Hippocampal formation (tissue), 2 donors: ENCODE results near the gene CDH16.
"Not testable (repeated sequence)": the region's sequence is repeated elsewhere in the genome, so short reads cannot be mapped to it uniquely, and the experiment has no call there.

Source experiments
- DNase-seq, 2 donors: peaks; one replicate each; lab custom pipeline; 2025; lab: John Stamatoyannopoulos, UW

Gene CDH16, protein sequence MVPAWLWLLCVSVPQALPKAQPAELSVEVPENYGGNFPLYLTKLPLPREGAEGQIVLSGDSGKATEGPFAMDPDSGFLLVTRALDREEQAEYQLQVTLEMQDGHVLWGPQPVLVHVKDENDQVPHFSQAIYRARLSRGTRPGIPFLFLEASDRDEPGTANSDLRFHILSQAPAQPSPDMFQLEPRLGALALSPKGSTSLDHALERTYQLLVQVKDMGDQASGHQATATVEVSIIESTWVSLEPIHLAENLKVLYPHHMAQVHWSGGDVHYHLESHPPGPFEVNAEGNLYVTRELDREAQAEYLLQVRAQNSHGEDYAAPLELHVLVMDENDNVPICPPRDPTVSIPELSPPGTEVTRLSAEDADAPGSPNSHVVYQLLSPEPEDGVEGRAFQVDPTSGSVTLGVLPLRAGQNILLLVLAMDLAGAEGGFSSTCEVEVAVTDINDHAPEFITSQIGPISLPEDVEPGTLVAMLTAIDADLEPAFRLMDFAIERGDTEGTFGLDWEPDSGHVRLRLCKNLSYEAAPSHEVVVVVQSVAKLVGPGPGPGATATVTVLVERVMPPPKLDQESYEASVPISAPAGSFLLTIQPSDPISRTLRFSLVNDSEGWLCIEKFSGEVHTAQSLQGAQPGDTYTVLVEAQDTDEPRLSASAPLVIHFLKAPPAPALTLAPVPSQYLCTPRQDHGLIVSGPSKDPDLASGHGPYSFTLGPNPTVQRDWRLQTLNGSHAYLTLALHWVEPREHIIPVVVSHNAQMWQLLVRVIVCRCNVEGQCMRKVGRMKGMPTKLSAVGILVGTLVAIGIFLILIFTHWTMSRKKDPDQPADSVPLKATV

DNA sequence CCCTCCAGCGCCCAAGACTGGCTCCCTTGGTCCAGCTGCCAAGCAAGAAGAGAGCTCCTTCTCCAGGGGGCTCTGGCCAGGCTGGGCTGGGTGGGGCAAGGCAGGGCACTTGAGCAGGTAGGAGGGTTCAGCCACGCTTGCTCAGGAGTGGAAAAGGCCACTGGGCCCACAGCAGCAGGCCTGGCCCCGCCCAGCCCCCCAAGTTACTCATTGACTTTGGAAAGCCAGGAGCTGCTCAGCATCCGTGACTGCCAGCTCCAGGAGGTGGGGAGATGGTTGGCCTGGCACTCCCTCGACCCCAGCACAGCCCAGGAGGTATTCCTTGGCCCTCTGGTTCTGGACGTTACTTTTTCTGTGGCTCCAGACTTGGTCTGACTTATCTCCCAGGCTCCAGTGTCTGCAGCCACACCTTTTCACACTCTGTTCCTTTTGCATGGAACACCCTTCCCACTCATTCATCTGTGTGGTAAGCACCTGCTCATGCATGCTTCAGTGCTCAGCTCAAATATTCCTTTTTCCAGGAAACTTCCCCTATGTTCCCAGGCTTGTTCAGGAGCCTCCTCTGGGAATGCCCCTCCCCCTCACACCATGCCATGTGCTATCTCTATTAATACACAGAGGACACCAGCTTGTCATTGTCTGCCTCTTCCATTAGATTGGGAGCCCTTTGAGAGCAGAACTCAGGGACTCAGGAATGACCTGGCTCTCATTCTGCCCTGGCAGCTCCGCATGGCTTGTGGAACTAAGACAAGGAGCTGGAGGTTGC lies at the start of gene CDH16:
Gene CDH16 (minus strand): TSS at position 83 of the 766 bp plus-strand sequence. CDS start 820 bp downstream, outside the sequence.
- DNase-seq: no peak

DNA sequence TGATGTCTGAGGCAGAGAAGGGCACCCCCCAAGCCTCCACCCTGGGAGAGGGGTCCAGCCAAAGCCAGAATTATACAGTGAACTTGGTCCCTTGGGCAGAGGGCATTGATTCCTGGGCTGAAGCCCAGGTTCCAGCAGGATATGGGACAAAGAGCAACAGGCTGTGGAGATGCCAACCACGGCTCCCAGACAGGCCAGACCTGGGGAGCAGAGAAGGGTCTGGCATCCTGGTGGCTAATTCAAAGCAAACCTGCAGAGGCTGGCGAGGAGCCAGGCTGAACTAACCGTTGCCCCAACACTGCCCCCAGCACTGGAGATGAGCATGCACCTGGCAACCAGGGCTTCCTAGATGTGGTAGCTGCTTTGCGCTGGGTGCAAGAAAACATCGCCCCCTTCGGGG lies 45.4 kb upstream of the CDH16 start:
- no peak for DNase-seq

DNA sequence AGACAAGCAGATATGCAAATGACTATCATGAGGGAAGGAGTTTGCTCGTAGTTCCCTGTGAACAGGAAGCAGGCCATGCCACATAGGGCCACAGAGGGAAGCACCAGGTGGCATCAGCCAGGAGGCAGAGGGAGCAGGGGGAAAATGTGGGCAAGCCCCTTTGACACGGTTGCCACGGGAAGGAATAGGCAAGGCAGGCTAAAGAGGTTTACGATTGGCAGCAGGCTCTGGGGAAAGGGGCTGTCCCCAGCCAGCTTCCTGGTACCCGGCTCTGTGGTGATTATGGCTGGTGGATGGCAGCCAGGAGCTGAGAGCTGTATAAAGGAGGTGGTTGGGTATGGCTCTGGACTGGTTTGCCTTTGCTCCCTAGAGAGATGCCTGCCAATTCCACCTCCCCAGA lies 43.2 kb upstream of the CDH16 start:
- no peak for DNase-seq

DNA sequence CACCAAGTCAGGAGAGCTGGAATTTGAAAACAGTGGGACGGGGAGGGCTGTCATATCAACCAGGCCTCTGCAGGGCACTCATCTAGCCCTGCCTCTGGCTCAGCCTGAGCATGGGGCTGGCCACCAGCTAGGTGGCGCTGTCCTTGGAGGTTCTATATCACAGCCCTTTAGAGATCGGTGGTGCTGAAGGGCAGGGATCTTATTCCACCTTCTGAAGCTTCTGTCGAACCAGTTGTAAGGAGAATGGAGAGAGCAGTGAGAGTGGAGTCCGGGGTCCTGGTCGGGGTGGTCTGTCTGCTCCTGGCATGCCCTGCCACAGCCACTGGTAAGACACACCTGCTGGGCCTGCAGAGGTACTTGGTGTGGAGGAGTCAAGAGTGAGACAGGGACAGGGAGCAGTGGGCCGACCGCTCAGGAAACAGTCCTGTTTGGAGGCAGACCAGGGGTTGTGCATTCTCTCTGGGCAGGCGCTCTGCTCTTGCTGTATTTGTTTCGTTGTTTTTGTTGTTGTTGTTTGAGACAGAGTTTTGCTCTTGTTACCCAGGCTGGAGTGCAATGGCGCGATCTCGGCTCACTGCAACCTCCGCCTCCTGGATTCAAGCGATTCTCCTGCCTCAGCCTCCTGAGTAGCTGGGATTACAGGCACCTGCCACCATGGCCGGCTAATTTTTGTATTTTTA lies 42.5 kb upstream of the CDH16 start, which contains the start of gene CES3:
Gene CES3 (plus strand): TSS at position 202 of the 680 bp plus-strand sequence. CDS start 42 bp downstream, at position 244.
- DNase-seq: peak in 1 of 2 donors; percentile 11

DNA sequence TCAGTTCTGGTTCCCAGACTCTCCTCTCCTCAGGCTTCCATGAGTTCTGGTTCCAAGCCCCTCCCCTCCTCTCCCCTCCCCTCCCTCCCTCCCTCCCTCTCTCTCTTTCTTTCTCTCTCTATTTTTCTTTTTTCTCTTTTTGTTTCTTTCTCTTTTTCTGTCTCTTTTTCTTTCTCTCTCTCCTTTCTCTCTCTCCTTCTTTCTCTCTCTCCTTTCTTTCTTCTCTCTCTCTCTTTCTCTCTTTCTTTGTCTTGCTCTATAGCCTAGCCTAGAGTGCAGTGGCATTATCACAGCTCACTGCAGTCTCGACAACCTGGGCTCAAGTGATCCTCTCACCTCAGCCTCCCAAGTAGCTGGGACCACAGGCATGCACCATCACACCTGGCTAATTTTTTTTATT lies 41.6 kb upstream of the CDH16 start:
- no peak for DNase-seq

DNA sequence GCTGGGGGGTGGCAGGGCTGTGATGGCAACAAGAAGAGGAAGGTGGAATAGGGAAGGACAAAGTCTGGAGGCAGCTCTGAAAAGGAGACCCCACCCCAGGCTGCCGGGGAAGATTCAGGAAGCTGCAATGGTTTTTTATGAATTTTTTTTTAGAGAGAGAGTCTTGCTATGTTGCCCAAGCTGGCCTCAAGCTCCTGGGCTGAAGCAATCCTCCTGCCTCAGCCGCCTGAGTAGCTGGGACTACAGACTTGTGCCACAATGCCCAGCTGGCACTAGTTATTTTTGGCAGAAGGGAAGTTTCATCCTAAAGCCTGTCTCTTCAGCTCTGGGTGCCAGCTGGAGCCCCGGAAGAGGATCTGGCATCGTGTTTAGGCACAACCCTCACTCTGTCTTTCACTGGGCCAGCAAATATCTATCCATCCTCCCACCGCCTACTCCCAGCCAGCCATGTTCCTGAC lies 41.0 kb upstream of the CDH16 start:
- peak; percentile 16 to 45 for DNase-seq

DNA sequence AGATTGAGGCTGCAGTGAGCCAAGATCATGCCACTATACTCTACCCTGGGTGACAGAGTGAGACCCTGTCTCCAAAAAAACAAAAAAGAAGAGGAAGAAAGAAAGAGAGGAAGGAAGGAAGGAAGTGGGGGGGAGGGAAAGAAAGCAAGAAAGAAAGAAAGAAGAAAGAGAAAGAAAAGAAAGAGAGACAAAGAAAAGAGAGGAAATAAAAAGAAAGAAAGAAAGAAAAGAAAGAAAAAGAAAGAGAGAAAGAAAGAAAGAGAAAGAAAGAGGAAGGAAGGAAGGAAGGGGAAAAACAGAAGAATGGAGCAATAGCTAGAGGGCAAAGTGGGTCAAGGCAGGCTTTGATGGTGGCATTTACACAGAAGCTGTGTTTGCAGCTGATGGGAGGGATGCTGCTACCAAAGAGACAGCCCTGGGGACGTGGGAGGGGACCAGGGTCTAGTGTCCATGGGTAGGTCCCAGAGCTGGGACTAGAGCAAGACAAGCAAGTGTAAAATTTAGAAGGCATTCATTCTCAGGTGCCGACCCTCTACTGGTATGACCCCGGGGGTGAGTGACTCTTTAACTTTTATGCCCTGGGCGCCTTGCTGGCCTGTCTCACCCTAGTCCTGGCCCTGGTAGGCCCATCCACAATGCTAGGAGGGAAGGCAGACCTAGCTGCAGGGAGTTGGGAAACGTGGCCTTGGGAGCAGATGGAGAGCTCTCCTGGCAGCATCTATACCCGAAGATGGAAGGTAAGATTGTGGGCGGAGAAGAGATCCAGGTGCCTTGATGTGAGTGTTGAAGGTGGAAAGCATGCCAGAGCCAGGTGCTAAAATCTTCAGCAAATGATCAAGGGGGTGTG lies 40.4 kb upstream of the CDH16 start:
- no peak for DNase-seq

DNA sequence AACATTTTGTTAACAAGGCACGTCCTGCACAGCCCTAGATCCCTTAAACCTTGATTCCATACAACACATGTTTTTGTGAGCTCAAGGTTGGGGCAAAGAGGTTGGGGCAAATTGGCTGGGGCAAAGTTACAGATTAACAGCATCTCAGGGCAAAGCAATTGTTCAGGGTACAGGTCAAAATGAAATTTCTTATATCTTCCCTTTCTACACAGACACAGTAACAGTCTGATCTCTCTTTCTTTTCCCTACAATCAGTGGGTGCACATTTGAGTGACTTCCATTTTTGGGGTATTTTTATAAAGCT lies 37.4 kb upstream of the CDH16 start:
- DNase-seq: not testable (repeated sequence)

DNA sequence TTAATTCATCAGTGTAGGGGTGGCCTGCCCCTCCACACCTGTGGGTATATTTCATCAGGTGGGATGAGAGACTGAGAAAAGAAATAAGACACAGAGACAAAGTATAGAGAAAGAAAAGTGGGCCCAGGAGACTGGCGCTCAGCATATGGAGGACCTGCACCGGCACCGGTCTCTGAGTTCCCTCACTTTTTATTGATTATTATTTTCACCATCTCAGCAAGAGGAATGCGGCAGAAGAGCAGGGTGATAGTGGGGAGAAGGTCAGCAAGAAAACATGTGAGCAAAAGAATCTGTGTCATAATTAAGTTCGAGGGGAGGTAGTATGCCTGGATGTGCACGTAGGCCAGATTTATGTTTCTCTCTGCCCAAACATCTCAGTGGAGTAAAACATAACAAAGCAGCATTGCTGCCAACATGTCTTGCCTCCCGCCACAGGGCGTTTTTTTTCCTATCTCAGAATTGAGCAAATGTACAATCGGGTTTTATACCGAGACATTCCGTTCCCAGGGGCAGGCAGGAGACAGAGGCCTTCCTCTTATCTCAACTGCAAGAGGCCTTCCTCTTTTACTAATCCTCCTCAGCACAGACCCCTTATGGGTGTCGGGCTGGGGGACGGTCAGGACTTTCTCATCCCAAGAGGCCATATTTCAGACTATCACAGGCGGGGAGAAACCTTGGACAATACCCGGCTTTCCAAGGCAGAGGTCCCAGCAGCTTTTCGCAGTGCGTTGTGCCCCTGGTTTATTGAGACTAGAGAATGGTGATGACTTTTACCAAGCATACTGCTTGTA lies 36.9 kb upstream of the CDH16 start:
- not testable (repeated sequence) for DNase-seq

DNA sequence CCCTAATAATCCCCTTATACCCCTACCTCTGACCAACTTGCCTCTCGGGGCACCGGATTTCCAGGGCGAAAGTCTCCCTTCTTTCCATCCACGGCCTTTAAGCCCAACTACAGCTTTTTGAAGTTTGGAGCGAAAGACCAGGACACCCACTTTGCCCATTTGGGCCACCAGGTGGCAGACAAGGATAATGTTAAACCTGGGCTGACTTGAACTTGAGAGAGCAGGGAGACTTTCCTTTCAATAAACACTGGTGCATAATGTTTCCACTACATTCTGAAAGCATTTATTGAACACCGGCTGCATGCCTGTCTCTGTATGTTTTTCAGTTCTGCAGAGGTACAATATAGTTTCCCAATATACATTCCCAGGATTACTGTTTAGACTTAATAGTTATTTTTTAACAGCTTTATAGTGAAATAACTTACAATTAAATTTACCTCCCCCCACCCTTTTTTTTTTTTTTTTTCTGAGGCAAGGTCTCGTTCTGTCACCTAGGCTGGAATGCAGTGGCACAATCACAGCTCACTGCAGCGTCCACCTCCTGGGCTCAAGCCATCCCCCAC lies 35.5 kb upstream of the CDH16 start:
- DNase-seq: peak; percentile 52 to 70

DNA sequence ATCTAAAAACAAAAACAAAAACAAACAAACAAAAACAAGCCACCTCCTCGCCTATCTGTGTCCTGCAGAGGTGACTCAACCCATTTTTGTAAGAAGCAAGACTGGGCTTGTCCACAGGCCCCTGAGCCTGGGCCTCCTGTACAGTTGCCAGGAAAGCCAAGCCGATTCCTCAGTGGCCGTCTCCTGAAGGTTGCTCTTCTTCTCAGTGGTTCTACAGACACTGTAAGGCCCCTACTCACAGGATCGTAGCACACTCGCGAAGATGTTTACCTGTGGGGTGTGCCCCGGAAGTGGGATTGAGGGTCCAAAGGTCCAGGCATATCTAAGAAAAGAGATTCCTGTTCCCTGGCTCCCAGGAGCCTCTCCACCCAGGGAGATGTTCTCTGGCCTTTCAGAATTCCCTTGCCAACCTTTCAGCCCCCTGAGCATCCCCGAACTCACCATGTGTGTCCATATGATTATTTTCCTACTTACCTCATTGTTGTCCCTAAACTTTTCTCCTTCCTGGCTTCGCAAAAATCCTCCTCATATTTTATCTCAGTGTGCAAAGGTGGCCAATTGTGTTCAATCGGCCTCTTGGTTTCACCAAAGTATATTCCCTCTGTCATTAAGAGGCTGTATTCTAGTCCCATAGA lies 34.9 kb upstream of the CDH16 start:
- DNase-seq: no peak

DNA sequence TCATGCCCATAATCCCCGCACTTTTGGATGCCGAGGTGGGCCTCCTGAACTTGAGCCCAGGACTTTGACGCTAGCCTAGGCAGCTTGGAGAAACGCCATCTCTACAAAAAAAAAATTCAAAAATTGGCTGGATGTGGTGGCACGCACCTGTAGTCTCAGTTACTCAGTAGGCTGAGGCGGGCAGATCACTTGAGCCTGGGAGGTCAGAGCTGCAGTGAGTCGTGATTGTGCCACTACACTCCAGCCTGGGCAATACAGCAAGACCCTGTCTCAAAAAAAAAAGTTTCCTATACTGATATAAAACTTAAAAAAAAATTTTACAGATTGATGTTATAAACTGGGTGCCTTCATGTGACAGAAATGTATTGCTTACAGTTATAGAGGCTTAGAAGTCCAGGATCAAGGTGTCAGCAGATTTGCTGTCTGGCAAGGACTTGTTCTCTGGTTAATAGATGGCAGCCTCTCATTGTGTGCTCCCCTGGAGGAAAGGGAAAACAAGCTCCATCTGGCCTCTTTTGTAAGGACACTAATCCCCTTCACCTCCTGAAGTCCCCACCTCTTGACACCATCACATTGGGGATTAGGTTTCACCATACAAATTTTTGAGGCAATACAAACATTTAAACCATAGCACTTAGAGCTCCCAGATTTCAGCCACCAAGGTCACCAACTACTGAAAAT lies 33.9 kb upstream of the CDH16 start:
- DNase-seq: no peak

DNA sequence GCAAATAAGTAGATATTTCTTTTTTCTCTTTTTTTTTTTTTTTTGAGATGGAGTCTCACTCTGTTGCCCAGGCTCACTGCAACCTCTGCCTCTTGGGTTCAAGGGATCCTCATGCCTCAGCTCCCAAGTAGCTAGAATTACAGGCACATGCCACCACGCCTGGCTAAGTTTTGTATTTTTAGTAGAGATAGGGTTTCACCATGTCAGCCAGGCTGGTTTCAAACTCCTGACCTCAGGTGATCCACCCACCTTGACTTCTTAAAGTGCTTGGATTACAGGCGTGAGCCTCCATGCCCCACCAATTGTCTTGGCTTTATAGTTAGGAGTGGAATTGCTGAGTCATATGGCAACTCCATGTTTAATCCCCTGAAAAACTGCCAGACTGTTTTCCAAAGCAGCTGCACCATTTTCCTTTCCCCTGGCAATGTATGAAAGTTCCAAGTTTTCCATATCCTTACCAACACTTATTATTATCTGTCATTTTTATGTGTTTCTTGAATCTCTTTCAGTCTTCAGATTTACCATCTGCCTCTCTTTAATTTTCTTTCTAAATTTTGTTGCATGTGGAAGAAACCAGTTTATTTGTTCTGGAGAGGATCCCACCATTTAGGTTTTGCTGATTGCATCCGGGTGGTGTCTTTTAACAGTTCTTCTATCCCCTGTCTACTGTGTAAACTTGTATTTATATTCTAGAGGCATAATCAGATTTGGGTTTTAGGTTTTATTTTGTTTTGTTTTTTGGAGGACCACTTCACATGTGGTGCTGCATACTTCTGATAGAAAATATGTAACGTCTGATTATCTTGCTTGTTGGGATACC lies 32.5 kb upstream of the CDH16 start:
- no peak for DNase-seq

DNA sequence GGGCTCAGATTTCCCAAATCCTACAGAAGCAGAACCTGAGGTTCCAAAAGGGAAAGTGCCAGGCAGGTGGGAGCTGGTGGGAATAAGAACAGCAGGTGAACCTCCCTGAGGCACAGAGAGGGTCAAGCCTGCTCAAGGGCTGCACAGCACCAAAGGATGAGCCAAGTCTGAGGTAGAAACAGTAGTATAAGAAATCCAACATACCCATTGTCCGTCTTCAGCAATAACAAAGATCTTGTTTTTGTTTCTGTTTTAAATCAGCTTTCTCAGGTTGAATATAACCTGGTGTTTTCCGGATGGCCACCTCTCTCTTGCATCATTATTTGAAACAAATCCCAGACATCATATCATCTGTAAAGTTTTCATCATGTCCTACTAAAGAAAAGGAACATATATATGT lies 31.8 kb upstream of the CDH16 start:
- DNase-seq: no peak

DNA sequence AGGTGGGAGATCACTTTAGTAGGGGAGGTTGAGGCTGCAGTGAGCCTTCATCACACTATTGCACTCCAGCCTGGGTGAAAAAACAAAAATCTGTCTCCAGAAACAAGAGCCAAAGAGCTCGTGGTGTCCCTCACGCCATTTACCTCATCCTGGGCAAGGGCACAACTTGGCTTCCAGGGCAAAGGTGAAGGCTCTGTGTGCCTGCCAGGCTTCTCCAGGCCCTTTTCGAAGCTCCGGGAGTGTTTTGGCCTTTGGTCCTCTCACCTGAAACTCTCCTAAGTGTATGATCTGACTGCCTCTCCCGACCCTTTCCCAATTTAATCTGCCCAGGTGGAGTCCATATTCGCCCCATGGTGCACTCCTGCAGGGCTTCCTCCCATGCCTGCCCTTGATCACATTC lies 30.8 kb upstream of the CDH16 start:
- no peak for DNase-seq

DNA sequence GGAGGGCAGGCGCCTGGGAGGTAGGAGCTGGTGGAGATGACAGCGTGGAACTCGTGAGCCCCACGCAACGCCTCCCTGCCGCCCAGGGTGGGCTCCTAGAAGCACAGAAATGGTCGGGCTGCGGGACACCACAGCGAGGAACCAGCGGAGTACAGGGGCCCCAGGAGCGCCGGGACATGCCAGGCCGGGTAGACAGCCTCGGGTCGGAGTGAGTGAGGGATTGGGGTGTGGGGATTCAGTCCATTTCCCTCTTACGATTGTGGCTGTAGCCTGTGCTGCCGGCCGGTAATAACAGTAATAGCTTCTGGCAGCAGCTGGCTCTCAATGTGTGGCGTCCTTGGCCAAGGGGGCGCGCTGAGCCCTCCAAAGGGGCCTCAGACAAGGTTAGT lies 30.1 kb upstream of the CDH16 start:
- DNase-seq: no peak

DNA sequence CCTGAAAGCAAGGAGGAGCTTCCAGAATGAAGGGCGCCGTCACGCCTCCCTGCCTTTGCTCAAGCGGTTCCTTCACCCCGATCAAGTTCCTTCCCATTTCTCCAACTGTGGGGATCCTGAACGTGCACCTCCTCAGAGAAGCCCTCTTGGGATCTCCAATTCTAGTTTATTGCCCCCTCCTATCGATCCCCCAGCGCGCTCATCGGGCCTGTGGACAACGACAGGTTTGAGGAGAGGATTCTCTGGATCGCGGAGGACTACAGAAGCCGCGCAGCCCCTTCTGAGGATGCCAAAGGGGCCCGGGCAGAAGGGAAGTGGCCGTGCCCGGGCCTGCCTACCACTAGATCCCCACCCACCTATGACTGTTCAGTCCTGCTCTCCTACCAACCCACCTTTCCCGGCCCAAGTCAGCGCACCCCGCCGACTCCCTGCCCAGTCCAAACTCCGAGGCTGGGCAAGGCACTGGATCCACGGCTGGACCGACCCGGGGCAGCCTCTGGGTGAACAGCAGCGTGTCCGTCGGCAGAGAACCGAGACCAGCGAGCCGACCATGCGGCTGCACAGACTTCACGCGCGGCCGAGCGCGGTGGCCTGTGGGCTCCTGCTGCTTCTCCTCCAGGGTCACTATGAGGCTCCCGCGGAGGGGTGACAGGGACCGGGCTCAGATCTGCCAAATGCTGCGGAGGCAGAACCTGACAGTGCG lies 29.6 kb upstream of the CDH16 start:
- no peak for DNase-seq
